GM18868 (cell line): Measurements from ENCODE around the gene CATSPER1.

Experiments
- ATAC-seq: cut with Tn5 transposase; IDR thresholded peaks from one replicate; pipeline ENCODE4 v1.9.1; 2021; ENCODE audit warnings: mild to moderate bottlenecking, moderate library complexity; ENCODE audit not compliant: unreplicated experiment

CATSPER1 gene

GRCh38 chr11:66003291-66003690, 23.0 kb downstream of the CATSPER1 start:
- ATAC-seq: no peak

GRCh38 chr11:66002648-66003225, 23.5 kb downstream of the CATSPER1 start:
- ATAC-seq: peak; percentile 45

DNA sequence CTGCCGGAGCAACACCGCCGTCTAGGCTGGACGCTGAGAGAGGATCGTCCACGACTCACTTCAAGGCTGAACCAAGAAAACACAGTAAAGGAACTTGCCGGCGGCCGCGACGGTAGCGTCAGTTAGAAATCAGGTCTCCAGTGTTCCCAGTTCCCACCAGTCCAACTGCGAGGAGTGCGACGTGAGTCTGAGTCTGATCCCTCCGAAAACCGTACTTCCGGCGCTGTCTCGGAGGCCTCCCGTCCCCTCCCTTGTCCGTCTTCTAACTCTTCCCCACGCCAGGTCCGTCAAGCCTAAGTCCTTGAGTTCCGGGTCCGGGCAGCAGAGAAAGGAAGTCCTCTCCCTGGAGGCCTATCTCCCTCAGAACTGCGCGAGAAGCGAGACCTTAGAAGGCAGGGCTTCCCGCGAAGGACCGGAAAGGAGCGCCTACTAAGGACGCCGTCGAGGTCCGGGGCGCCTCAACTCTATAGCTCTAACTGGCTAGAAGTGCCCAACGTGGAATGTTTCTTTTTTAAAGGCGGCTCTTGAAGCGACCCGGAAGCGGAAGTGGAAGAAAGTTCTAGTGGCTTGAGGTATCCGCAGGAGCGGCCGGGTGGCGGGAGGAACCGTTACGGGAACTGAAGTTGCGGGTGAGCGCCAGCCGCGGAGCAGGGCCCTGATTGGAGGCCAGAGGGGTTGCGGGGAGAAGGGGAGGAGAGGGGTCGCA, 24.2 kb downstream of the CATSPER1 start, which contains the start of the genes BANF1 and EIF1AD:
TSS of gene BANF1 (plus strand) at position 562 of the 706 bp plus-strand sequence. CDS start 748 bp downstream, outside the sequence.
TSS of gene EIF1AD (minus strand) at position 216 of the 706 bp plus-strand sequence. CDS start 1,768 bp downstream, outside the sequence.
- ATAC-seq: peak; percentile 79

GRCh38 chr11:65997286-65997685, 29.0 kb downstream of the CATSPER1 start:
- no peak for ATAC-seq

- no peak for ATAC-seq
Measured at GRCh38 chr11:65992056-65992455, 34.2 kb downstream of the CATSPER1 start.

DNA sequence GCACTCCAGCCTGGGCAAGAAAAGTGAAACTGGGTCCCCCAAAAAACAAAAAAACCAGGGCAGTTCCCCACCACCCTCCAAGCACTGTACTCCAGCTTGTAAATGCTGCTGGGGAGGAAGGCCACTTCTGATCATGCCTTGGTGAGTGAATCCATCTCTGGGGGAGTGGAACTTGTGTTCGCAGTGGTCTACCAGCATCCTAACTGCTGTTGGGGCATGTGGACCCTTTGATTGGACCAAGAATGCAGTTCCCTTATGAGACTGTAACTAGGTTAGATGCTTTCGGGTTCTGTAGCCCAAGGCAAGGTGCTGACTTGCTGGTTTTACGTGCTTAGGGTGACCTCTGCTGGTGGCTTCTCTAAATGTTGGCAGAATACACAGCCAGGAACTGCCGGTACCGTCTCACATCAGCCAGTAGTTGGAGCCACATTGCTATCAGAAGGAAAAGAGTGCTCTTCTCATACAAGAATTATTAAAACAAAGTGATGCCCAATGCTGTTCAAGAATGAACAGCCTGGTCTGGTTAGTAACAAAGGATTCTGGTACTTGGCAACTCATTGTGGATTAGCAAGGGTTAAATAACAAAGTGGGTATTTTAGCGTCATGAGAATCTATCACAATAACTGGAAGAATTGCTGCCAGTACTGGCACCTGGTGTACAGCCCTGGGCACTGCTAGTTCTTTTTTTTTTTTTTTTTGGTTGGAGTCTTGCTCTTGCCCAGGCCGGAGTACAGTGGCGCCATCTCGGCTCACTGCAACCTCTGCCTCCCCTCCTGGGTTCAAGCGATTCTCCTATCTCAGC, 37.3 kb downstream of the CATSPER1 start:
- peak; percentile 84 for ATAC-seq

DNA sequence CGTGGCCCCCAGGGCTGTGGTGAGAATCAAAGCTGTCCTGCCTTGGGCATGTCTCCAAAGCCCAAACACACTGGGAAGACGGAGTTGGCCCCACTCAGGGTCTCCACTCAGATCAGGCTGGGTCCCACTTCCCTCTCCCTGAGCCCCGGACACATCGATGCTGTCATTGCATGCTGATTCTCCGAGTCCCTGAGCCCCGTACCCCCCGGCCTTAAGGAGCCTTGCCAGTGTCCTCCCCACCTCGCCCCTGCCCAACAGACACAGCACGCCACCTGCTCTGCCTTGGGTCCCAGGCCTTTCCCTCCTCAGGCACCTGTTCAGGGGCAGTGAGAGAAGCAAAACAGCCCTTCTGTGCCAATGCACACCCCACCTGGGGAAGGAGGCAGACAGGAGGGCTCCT, 38.9 kb downstream of the CATSPER1 start:
- no peak for ATAC-seq

- ATAC-seq: no peak
Measured at GRCh38 chr11:65983589-65983987, 42.7 kb downstream of the CATSPER1 start.

DNA sequence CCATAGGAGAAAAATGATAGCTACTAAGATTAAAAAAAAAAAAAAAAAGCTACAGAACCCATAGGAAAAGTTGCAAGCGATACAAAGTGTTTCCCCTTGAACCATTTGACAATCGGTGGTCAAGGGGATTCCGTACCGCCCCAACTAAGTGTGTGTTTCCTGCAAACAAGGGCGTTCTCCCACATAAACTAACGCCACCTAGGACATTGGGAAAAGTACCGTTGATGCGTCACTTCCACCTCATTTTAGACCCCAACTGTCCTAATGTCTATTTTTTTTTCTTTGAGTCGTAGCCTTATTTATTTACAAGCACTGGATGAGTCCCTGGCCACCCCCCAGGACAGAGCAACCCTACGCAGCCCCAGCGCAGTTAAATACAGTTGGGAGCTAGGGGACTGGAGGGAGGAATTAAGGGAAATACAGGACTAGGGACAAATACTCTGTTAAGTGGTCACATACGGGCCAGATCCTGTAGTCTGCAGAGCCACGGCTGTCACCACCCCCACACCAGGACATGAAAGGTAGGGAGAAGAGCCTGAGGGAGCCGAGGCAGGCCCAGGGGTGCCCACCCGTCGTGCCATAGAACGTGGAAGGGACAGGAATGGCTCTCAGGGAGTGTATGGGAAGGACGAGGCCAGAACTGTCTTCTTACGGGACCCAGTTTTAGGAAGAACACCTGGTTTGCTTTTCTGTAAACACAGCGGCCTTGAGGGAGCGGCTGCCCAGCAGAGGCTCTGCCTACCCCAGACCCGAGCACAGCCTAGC, 43.3 kb downstream of the CATSPER1 start:
- no peak for ATAC-seq

- no peak for ATAC-seq
Measured at GRCh38 chr11:65981972-65982823, 44.1 kb downstream of the CATSPER1 start.

DNA sequence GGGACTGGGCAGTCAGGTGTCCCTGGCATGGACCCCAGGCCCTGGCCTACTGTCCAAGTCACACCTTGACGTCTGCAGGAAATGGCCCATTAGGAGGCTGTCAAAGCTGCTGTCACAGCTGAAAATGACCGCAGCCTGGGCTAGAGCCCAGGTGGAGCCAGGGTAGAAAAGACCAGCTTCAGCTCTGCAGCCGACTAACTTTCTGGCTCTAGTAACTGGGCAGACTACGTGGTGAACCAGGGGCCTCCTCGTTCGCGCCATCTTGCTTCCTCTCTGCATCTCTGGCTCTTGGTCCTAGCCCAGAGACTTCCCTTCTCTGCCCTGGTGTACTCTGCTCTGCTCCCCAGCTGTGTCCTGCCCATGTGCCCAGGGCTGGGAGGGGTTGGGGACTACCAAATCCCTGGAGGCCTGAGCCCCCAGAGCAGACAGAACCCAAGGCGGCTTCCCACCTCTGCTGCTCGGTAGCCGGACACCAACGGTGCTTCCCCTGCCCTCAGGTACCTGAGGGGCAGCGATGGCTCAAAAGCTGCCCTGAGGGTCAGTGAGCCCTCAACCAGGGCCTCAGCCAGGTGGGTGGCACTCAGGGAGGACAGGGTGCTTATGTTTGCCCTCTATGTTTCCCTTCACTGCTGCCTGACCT, 45.1 kb downstream of the CATSPER1 start:
- ATAC-seq: no peak

- ATAC-seq: no peak
Measured at GRCh38 chr11:65979261-65979759, 47.0 kb downstream of the CATSPER1 start.

DNA sequence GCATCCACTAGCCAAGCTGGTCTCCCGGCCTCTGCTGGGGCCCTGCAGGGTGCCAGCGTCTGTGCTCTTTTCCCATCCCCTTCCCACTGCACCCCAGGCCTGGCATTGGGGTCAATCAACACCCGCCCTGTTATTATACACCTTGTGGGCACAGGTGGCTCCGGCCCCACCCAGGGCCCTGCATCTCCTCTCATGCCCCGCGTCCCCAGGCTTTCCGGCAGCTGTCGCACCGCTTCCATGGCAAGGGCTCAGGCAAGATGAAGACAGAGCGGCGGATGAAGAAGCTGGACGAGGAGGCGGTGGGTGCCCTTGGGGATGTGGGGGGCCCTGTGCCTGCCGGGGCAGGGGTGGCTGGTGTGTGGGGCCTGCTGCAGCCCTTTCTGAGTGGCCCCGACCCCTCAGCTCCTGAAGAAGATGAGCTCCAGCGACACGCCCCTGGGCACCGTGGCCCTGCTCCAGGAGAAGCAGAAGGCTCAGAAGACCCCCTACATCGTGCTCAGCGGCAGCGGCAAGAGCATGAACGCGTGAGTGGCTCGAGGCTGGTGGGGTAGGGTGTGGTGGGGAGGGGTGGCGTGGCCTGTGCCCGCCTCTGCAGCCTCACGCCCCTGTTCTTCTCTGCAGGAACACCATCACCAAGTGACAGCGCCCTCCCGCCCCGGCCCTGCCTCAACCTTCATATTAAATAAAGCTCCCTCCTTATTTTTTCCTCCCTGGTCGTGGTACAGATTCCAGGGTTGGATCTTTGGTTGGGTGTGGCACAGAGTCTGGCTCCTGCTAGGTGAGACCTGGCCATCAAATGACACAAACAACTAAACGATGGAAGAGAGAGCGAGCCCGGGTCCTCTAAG, 47.7 kb downstream of the CATSPER1 start:
- no peak for ATAC-seq

DNA sequence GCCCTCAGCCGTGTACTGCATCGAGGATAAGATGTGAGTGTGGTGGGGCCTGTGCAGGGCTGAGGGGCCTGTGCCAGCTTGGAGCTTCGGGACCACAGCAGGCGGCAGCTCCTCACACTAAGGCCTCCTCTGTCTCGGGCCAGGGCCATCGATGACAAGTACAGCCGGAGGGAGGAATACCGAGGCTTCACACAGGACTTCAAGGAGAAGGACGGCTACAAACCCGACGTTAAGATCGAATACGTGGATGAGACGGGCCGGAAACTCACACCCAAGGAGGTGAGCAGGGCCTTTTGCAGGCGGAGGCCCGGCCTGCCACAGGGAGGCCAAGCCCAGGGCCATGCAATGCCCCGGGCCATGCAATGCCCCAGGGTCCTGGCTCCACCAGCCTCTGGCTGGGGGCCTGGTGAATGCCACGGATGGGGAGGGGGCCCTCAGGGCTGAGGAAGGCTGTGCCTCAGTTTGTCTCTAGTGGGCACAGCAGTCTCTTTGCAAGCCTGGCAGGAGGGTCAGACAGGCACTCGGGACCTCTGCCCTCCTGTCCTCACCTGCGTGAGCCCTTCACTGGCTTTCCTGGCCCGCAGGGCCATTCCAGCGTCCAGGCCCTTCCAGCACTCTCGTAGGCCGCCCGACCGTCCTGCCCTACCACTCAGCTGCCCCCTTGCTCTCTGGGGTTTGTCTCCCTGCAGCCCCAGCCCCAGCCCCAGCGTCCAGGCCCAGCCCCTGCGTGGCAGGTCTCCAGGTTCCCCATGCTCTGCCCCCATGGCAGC, 48.5 kb downstream of the CATSPER1 start:
- ATAC-seq: no peak

DNA sequence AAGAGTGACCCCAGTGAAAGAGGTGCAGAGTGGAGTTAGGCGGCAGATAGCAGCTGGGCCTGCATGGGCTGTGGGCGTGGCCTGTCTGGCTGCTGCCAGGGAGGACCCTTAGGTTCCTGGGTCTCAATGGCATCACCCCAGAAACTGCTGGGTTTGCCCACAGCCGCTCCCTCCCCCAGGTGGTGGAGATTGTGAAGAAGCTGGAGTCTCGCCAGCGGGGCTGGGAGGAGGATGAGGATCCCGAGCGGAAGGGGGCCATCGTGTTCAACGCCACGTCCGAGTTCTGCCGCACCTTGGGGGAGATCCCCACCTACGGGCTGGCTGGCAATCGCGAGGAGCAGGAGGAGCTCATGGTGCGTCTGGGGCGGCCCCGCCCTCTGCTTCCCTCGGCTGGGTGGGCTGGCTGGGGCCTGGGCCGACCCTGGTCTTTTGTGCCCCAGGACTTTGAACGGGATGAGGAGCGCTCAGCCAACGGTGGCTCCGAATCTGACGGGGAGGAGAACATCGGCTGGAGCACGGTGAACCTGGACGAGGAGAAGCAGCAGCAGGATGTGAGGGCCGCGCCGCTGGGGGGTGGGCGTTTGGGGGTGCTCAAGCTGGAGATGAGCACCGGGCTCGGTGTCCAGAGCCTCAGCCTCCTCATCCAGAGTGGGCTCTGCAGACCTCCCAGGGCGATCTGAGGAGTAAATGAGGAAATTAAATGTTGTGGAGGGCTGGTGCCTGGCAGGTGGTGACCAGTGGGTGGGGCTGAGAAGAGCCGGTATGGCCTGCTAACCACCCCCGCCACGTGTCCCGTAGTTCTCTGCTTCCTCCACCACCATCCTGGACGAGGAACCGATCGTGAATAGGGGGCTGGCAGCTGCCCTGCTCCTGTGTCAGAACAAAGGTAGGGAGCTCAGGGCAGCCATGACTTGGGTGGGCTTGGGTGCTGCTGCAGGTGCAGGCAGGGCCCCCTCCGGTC, 49.8 kb downstream of the CATSPER1 start:
- no peak for ATAC-seq

- no peak for ATAC-seq
Measured at GRCh38 chr11:65975771-65976170, 50.5 kb downstream of the CATSPER1 start.
